Erythroblast (primary cell): Measurements from ENCODE around the gene SYMPK.

Source experiments
- GATA1 ChIP-seq: IDR thresholded peaks from 2 replicates; pipeline ENCODE4 v1.6.1; 2011; ENCODE audit warnings: low read depth, mild to moderate bottlenecking, control low read depth, low read length, moderate library complexity
- POLR2A ChIP-seq: IDR thresholded peaks from 2 replicates; pipeline ENCODE4 v1.6.1; 2011; ENCODE audit warnings: mild to moderate bottlenecking, low read length

DNA sequence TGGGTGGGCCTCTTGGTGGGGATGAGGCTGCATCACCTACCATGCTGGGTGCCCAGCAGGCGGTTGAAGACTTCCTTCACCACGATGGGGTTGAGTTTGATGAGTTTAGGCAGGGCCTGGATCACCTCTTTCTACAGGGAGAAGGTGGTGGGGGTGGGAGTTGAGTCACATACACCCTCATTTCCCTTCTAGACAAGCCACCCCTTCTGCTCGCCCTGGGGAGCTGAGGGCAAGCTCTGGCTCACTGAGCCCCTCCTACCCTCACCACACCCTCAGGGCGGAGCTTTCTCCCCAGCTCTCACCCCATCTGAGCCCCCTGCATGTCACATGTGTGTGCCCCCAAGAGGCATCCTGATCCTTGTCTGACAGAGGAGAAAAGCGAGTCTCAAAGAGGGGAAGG lies 40.2 kb downstream of the SYMPK start:
- TF ChIP-seq POLR2A (no peak), GATA1 (no peak)
